Panc1 (cell line): ENCODE results near the gene ANKRD60. TPM values are rescaled to one million over a fixed set of nuclear protein-coding genes. Genes with fewer than 3 reads are reported as not detected.

Experiments
- ATAC-seq: fragments of 200-7000 bp; cut with Tn5 transposase; 2 replicates; pipeline ENCODE4 v1.9.1; 2020; ENCODE audit warnings: mild to moderate bottlenecking, moderate library complexity
- BruUV-seq: library from RNA; stranded (reverse); fragments of 400-500 nt; replicated peaks from 2 replicates; lab custom pipeline; 2021; lab: Mats Ljungman, UMichigan
- CTCF ChIA-PET: fragments of 300-600 bp; sonication (Branson Sonifier 250); formaldehyde crosslinking; loops from one replicate; lab custom pipeline; 2022; ENCODE audit warnings: antibody characterized with exemption; lab: Charles Lee
- POLR2A ChIA-PET: fragments of 300-600 bp; sonication (Branson Sonifier 250); formaldehyde crosslinking; loops from one replicate; lab custom pipeline; 2022; ENCODE audit warnings: antibody characterized with exemption; lab: Charles Lee
- DNase-seq: peaks from one replicate; pipeline ENCODE4 v3.0.0-alpha.2; 2010; ENCODE audit warnings: low read depth, low spot score
- H3K27ac ChIP-seq: 2 replicates; pipeline ENCODE4 v1.5.1; 2011; ENCODE audit warnings: mild to moderate bottlenecking, low read length, inconsistent platforms
- H3K27me3 ChIP-seq: fragments of 200-500 bp; sonication (Bioruptor generic); 2 replicates; pipeline ENCODE4 v1.6.0; 2014; ENCODE audit warnings: low read length, inconsistent platforms; ENCODE audit not compliant: control insufficient read depth, insufficient read depth
- H3K36me3 ChIP-seq: fragments of 200-500 bp; sonication (Bioruptor generic); 2 replicates; pipeline ENCODE4 v1.5.1; 2014; ENCODE audit warnings: inconsistent platforms, mild to moderate bottlenecking, low read length, moderate library complexity; ENCODE audit not compliant: control insufficient read depth, insufficient read depth
- H3K4me1 ChIP-seq: 2 replicates; pipeline ENCODE4 v1.5.1; 2011; ENCODE audit warnings: inconsistent platforms, mild to moderate bottlenecking, low read length, moderate library complexity; ENCODE audit not compliant: control insufficient read depth, insufficient read depth
- H3K4me3 ChIP-seq, 2 experiments: 2 replicates each; pipeline ENCODE4 v1.5.1; 2011 to 2012; ENCODE audit warnings: low read depth in 2 of 2, low read length in 2 of 2, mild to moderate bottlenecking in 2 of 2, inconsistent platforms in 1 of 2, moderate library complexity in 1 of 2
- H3K9me3 ChIP-seq: fragments of 200-500 bp; sonication (Bioruptor generic); 2 replicates; pipeline ENCODE4 v1.5.1; 2014; ENCODE audit warnings: low read depth, mild to moderate bottlenecking, inconsistent platforms, low read length, moderate library complexity; ENCODE audit not compliant: control insufficient read depth, insufficient read depth
- POLR2AphosphoS5 ChIP-seq: IDR thresholded peaks from 2 replicates; pipeline ENCODE4 v1.6.1; 2012; ENCODE audit warnings: mild to moderate bottlenecking, low read depth, low read length, moderate library complexity
- SIN3A ChIP-seq: IDR thresholded peaks from 2 replicates; pipeline ENCODE4 v1.6.1; 2012; ENCODE audit warnings: low read depth, mild to moderate bottlenecking, low read length, moderate library complexity, borderline replicate concordance; ENCODE audit not compliant: insufficient read depth
- TCF7L2 ChIP-seq: IDR thresholded peaks from 2 replicates; pipeline ENCODE4 v1.6.1; 2011; ENCODE audit warnings: mild to moderate bottlenecking, low read depth, low read length, inconsistent platforms
- in situ Hi-C: cut with HindIII; loops from 2 replicates; pipeline ENCODE4 v1.10.0; 2016; ENCODE audit warnings: low sequenced_read_pairs, low pct_unique_long_range_greater_than_20kb
- intact Hi-C: fragments of 100-400 bp; cut with micrococcal nuclease; formaldehyde crosslinking; loops from one replicate; pipeline ENCODE4 v1.10.0; 2022; ENCODE audit not compliant: unreplicated experiment
- total RNA-seq: library from RNA; stranded (reverse); gene quantifications from one replicate; pipeline ENCODE4 v1.2.1, GENCODE V29; 2021; ENCODE audit not compliant: unreplicated experiment
- TF ChIP-seq, protein P1 (sequence below): fragments of 450-650 bp; IDR thresholded peaks from 2 replicates; pipeline ENCODE4 v1.5.1; 2017; ENCODE audit warnings: mild to moderate bottlenecking
- TF ChIP-seq, protein P2 (sequence below), 2 experiments: IDR thresholded peaks; 2 replicates each; pipeline ENCODE4 v1.6.1; 2011 to 2012; ENCODE audit warnings: low read depth in 2 of 2, control low read depth in 1 of 2, low read length in 1 of 2, mild to moderate bottlenecking in 1 of 2, moderate library complexity in 1 of 2; ENCODE audit not compliant: insufficient read depth in 1 of 2

ANKRD60 gene
- total RNA-seq, 1 experiment from 2014 or later, result not detected

DNA sequence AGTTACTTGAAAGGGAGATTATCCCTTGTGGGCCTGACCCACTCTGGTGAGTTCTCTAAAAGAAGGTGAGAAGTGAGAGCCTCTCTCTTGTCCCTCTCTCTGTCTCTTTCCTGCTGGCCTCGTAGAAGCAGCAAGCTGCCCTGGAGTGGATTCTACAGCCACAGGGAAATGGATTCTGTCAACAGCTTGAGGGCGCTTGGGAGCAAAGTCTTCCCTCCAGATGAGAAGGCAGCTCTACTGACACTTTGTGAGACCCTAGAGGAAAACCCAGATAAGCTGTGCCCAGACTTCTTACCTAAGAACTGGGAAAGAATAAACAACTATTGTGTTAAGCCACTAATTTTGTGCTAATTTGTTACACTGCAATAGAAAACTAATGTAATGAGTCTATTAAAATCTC lies 39.9 kb downstream of the ANKRD60 start:
- in situ Hi-C loops, result loop anchor here (25.0 kb wide), 1 partner anchor 551 kb away; no protein-coding TSS in a partner anchor
- no peaks in the 10 kb centered on the region for H3K4me1 ChIP-seq
- intact Hi-C loops, result no loop called here
- no TSS peak for BruUV-seq
- H3K9me3 ChIP-seq, result peaks cover 9% of the 10 kb centered on the region
- no peak overlapping the region for H3K27ac ChIP-seq
- DNase-seq (no peak), ATAC-seq (no peak)
- no peak for TF ChIP-seq POLR2AphosphoS5
- TF ChIP-seq TCF7L2, result no peak
- TF ChIP-seq SIN3A, result no peak
- TF ChIP-seq, protein P1, sequence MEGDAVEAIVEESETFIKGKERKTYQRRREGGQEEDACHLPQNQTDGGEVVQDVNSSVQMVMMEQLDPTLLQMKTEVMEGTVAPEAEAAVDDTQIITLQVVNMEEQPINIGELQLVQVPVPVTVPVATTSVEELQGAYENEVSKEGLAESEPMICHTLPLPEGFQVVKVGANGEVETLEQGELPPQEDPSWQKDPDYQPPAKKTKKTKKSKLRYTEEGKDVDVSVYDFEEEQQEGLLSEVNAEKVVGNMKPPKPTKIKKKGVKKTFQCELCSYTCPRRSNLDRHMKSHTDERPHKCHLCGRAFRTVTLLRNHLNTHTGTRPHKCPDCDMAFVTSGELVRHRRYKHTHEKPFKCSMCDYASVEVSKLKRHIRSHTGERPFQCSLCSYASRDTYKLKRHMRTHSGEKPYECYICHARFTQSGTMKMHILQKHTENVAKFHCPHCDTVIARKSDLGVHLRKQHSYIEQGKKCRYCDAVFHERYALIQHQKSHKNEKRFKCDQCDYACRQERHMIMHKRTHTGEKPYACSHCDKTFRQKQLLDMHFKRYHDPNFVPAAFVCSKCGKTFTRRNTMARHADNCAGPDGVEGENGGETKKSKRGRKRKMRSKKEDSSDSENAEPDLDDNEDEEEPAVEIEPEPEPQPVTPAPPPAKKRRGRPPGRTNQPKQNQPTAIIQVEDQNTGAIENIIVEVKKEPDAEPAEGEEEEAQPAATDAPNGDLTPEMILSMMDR, result no peak
- TF ChIP-seq, protein P2, sequence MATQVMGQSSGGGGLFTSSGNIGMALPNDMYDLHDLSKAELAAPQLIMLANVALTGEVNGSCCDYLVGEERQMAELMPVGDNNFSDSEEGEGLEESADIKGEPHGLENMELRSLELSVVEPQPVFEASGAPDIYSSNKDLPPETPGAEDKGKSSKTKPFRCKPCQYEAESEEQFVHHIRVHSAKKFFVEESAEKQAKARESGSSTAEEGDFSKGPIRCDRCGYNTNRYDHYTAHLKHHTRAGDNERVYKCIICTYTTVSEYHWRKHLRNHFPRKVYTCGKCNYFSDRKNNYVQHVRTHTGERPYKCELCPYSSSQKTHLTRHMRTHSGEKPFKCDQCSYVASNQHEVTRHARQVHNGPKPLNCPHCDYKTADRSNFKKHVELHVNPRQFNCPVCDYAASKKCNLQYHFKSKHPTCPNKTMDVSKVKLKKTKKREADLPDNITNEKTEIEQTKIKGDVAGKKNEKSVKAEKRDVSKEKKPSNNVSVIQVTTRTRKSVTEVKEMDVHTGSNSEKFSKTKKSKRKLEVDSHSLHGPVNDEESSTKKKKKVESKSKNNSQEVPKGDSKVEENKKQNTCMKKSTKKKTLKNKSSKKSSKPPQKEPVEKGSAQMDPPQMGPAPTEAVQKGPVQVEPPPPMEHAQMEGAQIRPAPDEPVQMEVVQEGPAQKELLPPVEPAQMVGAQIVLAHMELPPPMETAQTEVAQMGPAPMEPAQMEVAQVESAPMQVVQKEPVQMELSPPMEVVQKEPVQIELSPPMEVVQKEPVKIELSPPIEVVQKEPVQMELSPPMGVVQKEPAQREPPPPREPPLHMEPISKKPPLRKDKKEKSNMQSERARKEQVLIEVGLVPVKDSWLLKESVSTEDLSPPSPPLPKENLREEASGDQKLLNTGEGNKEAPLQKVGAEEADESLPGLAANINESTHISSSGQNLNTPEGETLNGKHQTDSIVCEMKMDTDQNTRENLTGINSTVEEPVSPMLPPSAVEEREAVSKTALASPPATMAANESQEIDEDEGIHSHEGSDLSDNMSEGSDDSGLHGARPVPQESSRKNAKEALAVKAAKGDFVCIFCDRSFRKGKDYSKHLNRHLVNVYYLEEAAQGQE (IDR thresholded peaks at IDR 0.05; ENCODE audit: insufficient read depth in 1 of 2, low read depth in 2 of 2, low read length in 1 of 2), result no peak
- POLR2A ChIA-PET, result no interaction called here
- no peaks in the 10 kb centered on the region for H3K36me3 ChIP-seq
- no peak overlapping the region for H3K4me3 ChIP-seq
- H3K27me3 ChIP-seq, result no peaks in the 10 kb centered on the region
- CTCF ChIA-PET, result no interaction called here

DNA sequence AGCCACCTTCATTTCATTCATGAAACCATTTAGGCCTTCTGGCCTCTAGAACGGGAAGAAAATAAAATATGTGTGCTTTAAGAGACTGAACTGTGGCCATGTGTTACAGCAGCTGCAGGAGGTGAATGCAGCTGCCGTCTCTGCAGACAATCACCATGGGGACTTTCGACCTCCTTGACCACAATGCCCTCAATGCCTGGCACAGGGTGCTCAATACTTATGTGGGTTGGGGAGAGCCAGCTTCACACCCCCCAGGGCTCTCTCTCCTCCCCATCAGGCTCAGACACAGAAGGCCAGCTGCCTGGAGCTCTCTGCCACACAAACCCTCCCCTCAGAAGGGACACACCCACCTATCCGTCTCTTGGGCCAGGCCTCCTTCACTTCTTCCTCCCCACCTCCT lies 43.5 kb downstream of the ANKRD60 start:
- no peak for ATAC-seq
- no peaks in the 10 kb centered on the region for H3K4me1 ChIP-seq
- in situ Hi-C loops (loop anchor here (25.0 kb wide), 1 partner anchor 548 kb away; no protein-coding TSS in a partner anchor), intact Hi-C loops (no loop called here)
- H3K9me3 ChIP-seq, result peaks cover 9% of the 10 kb centered on the region
- ChIA-PET CTCF (no interaction called here), POLR2A (no interaction called here)
- no peak for TF ChIP-seq TCF7L2
- TF ChIP-seq POLR2AphosphoS5, result no peak
- TF ChIP-seq, protein P2 (IDR thresholded peaks at IDR 0.05; ENCODE audit: insufficient read depth in 1 of 2, low read depth in 2 of 2, low read length in 1 of 2), result no peak
- TF ChIP-seq SIN3A, result no peak
- TF ChIP-seq, protein P1, result no peak
- no peak overlapping the region for H3K4me3 ChIP-seq
- H3K27me3 ChIP-seq, result no peaks in the 10 kb centered on the region
- BruUV-seq, result no TSS peak
- no peak for DNase-seq
- H3K27ac ChIP-seq, result no peak overlapping the region
- H3K36me3 ChIP-seq, result no peaks in the 10 kb centered on the region
